GM19023 (cell line): ENCODE results near the gene ANKZF1.
A peak's percentile ranks its signal among the peaks of the same experiment; 100 is the strongest.

ENCODE experiments used
- ATAC-seq: cut with Tn5 transposase; IDR thresholded peaks from one replicate; pipeline ENCODE4 v1.9.1; 2021; ENCODE audit warnings: mild to moderate bottlenecking, moderate library complexity; ENCODE audit not compliant: unreplicated experiment

The ANKZF1 gene

GRCh38 chr2:219207134-219207883 lies 22.3 kb upstream of the ANKZF1 start:
- no peak for ATAC-seq

GRCh38 chr2:219207884-219208740 lies 21.5 kb upstream of the ANKZF1 start:
- no peak for ATAC-seq

- no peak for ATAC-seq
Observed at GRCh38 chr2:219209236-219210195, 20.1 kb upstream of the ANKZF1 start.

GRCh38 chr2:219210196-219210885 lies 19.3 kb upstream of the ANKZF1 start:
- ATAC-seq = no peak

- no peak for ATAC-seq
Observed at GRCh38 chr2:219210886-219211362, 18.7 kb upstream of the ANKZF1 start.

- ATAC-seq = no peak
Observed at GRCh38 chr2:219213026-219213415, 16.6 kb upstream of the ANKZF1 start.

GRCh38 chr2:219213486-219214071 lies 16.0 kb upstream of the ANKZF1 start:
- no peak for ATAC-seq

- no peak for ATAC-seq
Observed at GRCh38 chr2:219214141-219214540, 15.5 kb upstream of the ANKZF1 start.

- no peak for ATAC-seq
Observed at GRCh38 chr2:219214786-219215185, 14.8 kb upstream of the ANKZF1 start.

GRCh38 chr2:219215871-219216534 lies 13.6 kb upstream of the ANKZF1 start:
- no peak for ATAC-seq

- no peak for ATAC-seq
Observed at GRCh38 chr2:219216535-219216915, 13.1 kb upstream of the ANKZF1 start.

- ATAC-seq = peak; percentile 34
Observed at GRCh38 chr2:219218217-219218731, 11.3 kb upstream of the ANKZF1 start.

- ATAC-seq = peak; percentile 78
Observed at GRCh38 chr2:219218732-219219701, 10.6 kb upstream of the ANKZF1 start, which contains the start of gene ABCB6. ABCB6 (minus strand) TSS chr2:219218958; CDS start chr2:219218673, 285 bp downstream.

GRCh38 chr2:219219784-219220532 lies 9.6 kb upstream of the ANKZF1 start:
- ATAC-seq = no peak

GRCh38 chr2:219220652-219221402 lies 8.8 kb upstream of the ANKZF1 start:
- ATAC-seq = no peak

GRCh38 chr2:219221957-219222518 lies 7.6 kb upstream of the ANKZF1 start:
- ATAC-seq = no peak
